HG03066 (cell line): ENCODE data around the gene KCNC3.
A peak's percentile ranks its signal among the peaks of the same experiment; 100 is the strongest.

Experiments
- ATAC-seq: cut with Tn5 transposase; IDR thresholded peaks from one replicate; pipeline ENCODE4 v1.9.1; 2021; ENCODE audit warnings: low read depth; ENCODE audit not compliant: unreplicated experiment

KCNC3 gene

GRCh38 chr19:50329146-50329925 lies at the start of gene KCNC3:
KCNC3 (minus strand) TSS chr19:50329377; CDS start chr19:50329082, 295 bp downstream.
- peak; percentile 40 for ATAC-seq

GRCh38 chr19:50378863-50379236 lies 49.7 kb upstream of the KCNC3 start:
- ATAC-seq, result no peak

GRCh38 chr19:50378169-50378862 lies 49.1 kb upstream of the KCNC3 start:
- no peak for ATAC-seq

GRCh38 chr19:50377517-50377916 lies 48.3 kb upstream of the KCNC3 start:
- no peak for ATAC-seq

- no peak for ATAC-seq
Measured at GRCh38 chr19:50377051-50377461, 47.9 kb upstream of the KCNC3 start.

GRCh38 chr19:50376166-50377050 lies 47.2 kb upstream of the KCNC3 start, which contains the start of gene NR1H2:
NR1H2 (plus strand) TSS chr19:50376457; CDS start chr19:50377606, 1,149 bp downstream.
- ATAC-seq, result peak; percentile 78

- no peak for ATAC-seq
Measured at GRCh38 chr19:50371914-50372475, 42.8 kb upstream of the KCNC3 start.

- ATAC-seq, result no peak
Measured at GRCh38 chr19:50368649-50369570, 39.7 kb upstream of the KCNC3 start.

GRCh38 chr19:50365434-50366306 lies 36.5 kb upstream of the KCNC3 start, which contains the start of gene NAPSA:
NAPSA (minus strand) TSS chr19:50365639; CDS start chr19:50365621, 18 bp downstream.
- ATAC-seq, result no peak

GRCh38 chr19:50362656-50363424 lies 33.7 kb upstream of the KCNC3 start:
- no peak for ATAC-seq

GRCh38 chr19:50362030-50362412 lies 32.8 kb upstream of the KCNC3 start:
- no peak for ATAC-seq

GRCh38 chr19:50361290-50362029 lies 32.3 kb upstream of the KCNC3 start:
- ATAC-seq, result no peak

- no peak for ATAC-seq
Measured at GRCh38 chr19:50359328-50359818, 30.2 kb upstream of the KCNC3 start.

- ATAC-seq, result no peak
Measured at GRCh38 chr19:50358483-50359327, 29.5 kb upstream of the KCNC3 start.

- ATAC-seq, result no peak
Measured at GRCh38 chr19:50357178-50358100, 28.3 kb upstream of the KCNC3 start.
